ENCODE data around the gene MLLT1.
A peak's percentile ranks its signal among the peaks of the same experiment; 100 is the strongest.

Gene MLLT1

GRCh38 chr19:6232601-6233055, 47.1 kb downstream of the MLLT1 start:
- H3K4me3 Mint-ChIP-seq: no peak overlapping the region
- TF ChIP-seq, protein P1, sequence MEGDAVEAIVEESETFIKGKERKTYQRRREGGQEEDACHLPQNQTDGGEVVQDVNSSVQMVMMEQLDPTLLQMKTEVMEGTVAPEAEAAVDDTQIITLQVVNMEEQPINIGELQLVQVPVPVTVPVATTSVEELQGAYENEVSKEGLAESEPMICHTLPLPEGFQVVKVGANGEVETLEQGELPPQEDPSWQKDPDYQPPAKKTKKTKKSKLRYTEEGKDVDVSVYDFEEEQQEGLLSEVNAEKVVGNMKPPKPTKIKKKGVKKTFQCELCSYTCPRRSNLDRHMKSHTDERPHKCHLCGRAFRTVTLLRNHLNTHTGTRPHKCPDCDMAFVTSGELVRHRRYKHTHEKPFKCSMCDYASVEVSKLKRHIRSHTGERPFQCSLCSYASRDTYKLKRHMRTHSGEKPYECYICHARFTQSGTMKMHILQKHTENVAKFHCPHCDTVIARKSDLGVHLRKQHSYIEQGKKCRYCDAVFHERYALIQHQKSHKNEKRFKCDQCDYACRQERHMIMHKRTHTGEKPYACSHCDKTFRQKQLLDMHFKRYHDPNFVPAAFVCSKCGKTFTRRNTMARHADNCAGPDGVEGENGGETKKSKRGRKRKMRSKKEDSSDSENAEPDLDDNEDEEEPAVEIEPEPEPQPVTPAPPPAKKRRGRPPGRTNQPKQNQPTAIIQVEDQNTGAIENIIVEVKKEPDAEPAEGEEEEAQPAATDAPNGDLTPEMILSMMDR (IDR thresholded peaks at IDR 0.05): no peak
- peaks cover 21% of the 10 kb centered on the region for H3K36me3 Mint-ChIP-seq (ENCODE audit: low read depth)
- DNase-seq: no peak
- peaks cover 63% of the 10 kb centered on the region for H3K4me1 Mint-ChIP-seq
- H3K9me3 Mint-ChIP-seq: no peaks in the 10 kb centered on the region
- H3K27me3 Mint-ChIP-seq (ENCODE audit: low read depth, poor library complexity): no peaks in the 10 kb centered on the region
- peak overlapping the region; percentile 60 for H3K27ac Mint-ChIP-seq

DNA sequence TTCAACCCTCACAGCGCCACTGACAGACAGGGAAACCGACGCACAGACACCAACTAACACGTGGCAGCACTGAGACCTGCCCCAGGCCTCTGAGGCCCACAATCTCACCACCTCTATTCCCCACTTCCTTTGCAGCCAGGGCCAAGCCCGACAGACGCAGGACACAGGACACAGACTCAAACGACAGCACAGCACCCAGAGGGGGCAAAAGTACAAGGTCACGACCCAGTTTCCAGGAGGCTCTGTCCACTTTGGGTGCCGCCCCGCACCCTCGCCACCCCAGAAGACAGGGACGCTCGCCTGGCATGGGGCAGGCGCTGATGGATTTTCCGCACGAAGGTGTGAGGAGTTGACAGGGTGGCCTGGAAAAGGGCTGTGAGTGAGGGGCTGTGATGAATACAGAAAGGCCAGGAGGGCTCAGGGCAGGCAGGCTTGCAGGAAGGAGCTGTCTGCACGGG, 48.8 kb downstream of the MLLT1 start:
- DNase-seq: no peak
- H3K4me3 Mint-ChIP-seq: no peak overlapping the region
- TF ChIP-seq, protein P1 (IDR thresholded peaks at IDR 0.05): no peak
- no peaks in the 10 kb centered on the region for H3K9me3 Mint-ChIP-seq
- H3K36me3 Mint-ChIP-seq (ENCODE audit: low read depth): peaks cover 32% of the 10 kb centered on the region
- H3K27me3 Mint-ChIP-seq (ENCODE audit: low read depth, poor library complexity): no peaks in the 10 kb centered on the region
- H3K4me1 Mint-ChIP-seq: peaks cover 74% of the 10 kb centered on the region
- H3K27ac Mint-ChIP-seq: peak overlapping the region; percentile 46

DNA sequence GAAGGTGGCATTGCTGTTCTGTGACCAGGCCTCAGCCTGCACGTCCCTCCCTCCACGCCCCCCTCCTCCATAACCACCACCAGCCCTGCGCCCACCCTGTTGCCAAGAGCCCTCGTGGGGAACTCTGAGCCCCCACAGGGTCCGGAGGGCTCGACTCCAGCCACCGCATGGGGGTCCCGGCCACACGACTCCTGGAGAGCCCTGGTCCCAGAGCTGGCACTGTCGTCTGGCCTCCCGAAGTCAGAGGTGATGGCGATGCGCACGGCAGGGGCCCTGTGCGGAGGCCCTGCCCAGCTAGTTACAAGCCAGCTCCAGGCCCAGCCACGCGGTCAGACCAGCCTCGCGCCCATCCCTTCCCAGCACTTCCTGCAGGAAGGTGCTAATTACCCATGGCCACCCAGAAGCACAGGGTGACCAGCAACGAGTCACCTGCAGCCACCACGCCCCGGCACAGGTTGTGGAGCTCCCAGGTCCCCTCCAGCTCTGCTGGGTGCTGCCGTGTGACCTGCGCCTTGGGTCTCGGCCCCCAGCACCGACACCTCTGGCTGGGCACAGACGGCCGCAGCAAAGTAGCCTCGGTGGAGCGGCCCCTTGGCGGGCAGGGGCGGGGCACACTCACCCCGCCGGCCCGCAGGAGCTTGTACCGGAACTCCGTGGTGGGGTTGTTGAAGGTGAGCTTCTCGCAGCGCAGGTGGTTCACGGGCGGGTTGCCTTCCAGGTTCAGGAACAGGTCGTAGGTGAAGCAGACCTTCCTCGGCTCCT, 49.6 kb downstream of the MLLT1 start:
- H3K4me3 Mint-ChIP-seq: no peak overlapping the region
- H3K4me1 Mint-ChIP-seq: peaks cover 65% of the 10 kb centered on the region
- no peaks in the 10 kb centered on the region for H3K27me3 Mint-ChIP-seq (ENCODE audit: low read depth, poor library complexity)
- H3K9me3 Mint-ChIP-seq: no peaks in the 10 kb centered on the region
- no peak for DNase-seq
- H3K36me3 Mint-ChIP-seq (ENCODE audit: low read depth): peaks cover 36% of the 10 kb centered on the region
- H3K27ac Mint-ChIP-seq: peak overlapping the region; percentile 46
- TF ChIP-seq, protein P1 (IDR thresholded peaks at IDR 0.05): no peak

GRCh38 chr19:6229216-6229913, 50.4 kb downstream of the MLLT1 start:
- Mint-ChIP-seq H3K4me1 (peaks cover 58% of the 10 kb centered on the region), H3K9me3 (no peaks in the 10 kb centered on the region), H3K36me3 (ENCODE audit: low read depth) (peaks cover 36% of the 10 kb centered on the region), H3K27me3 (ENCODE audit: low read depth, poor library complexity) (no peaks in the 10 kb centered on the region), H3K27ac (peak overlapping the region; percentile 84), H3K4me3 (no peak overlapping the region)
- DNase-seq: no peak
- TF ChIP-seq, protein P1 (IDR thresholded peaks at IDR 0.05): no peak

DNA sequence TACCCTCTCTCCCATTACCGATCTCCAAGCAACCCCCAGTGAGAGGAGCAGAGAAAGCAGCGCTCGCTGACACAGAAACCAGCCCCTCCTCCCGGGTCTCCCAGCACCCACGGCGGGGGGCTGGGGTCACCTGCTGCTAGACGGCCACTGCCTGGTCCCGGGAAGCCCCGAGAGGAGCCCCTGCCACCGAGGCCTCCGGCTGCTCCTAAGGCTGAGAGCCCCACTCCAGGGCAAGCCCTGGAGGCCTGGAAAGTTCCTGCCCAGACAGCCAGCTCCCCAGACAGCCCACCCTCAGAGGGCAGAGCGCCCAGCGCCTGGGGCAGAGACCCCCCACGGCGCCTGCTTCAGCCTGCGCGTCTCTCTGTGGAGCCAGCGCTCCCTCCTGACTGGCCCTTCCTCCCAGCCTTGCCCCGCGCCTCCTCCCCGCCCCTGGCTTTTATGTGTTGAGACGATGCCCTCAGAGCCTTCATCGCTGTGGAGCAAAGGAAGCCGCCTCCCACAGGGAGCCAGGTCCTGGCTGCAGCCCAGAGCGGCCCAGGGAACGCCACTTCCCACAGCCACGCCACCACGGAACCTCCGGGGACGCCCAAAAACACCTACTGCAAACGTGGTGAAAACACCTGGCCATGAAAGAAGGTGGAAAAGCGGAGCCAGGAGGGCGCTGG, 51.1 kb downstream of the MLLT1 start:
- Mint-ChIP-seq H3K9me3 (no peaks in the 10 kb centered on the region), H3K36me3 (ENCODE audit: low read depth) (peaks cover 36% of the 10 kb centered on the region)
- DNase-seq: no peak

More for the DNA sequence above, 51.1 kb downstream of the MLLT1 start:
- Mint-ChIP-seq H3K4me3 (no peak overlapping the region), H3K27ac (peak overlapping the region; percentile 84), H3K27me3 (ENCODE audit: low read depth, poor library complexity) (no peaks in the 10 kb centered on the region), H3K4me1 (peaks cover 54% of the 10 kb centered on the region)
- TF ChIP-seq, protein P1 (IDR thresholded peaks at IDR 0.05): no peak
